Muscle layer of duodenum (tissue), 2 donors: Measurements from ENCODE around the gene TMUB2.

ENCODE experiments used
- H3K27ac ChIP-seq: one replicate; pipeline ENCODE4 v1.7.0; 2013; ENCODE audit warnings: mild to moderate bottlenecking, low read length
- H3K27me3 ChIP-seq: one replicate; pipeline ENCODE4 v1.7.0; 2013; ENCODE audit warnings: low read depth, mild to moderate bottlenecking, control low read depth, low read length
- H3K36me3 ChIP-seq, 2 donors: one replicate each; pipeline ENCODE4 v1.7.0; 2013; ENCODE audit warnings: low read length in 2 of 2, control low read depth in 1 of 2, mild to moderate bottlenecking in 1 of 2; ENCODE audit not compliant: insufficient read depth in 2 of 2, control insufficient read depth in 1 of 2
- H3K4me1 ChIP-seq, 2 donors: one replicate each; pipeline ENCODE4 v1.7.0; 2013; ENCODE audit warnings: low read length in 2 of 2, mild to moderate bottlenecking in 2 of 2, control low read depth in 1 of 2, moderate library complexity in 1 of 2; ENCODE audit not compliant: insufficient read depth in 2 of 2, control insufficient read depth in 1 of 2
- H3K4me3 ChIP-seq, 2 donors: one replicate each; pipeline ENCODE4 v1.7.0; 2013; ENCODE audit warnings: low read length in 2 of 2, low read depth in 1 of 2, mild to moderate bottlenecking in 1 of 2
- H3K9me3 ChIP-seq, 2 donors: one replicate each; pipeline ENCODE4 v1.7.0; 2013; ENCODE audit warnings: low read length in 2 of 2, control low read depth in 1 of 2, mild to moderate bottlenecking in 1 of 2; ENCODE audit not compliant: control insufficient read depth in 1 of 2
- donor health status: healthy.

TMUB2 gene

GRCh38 chr17:44216173-44216572, 29.4 kb downstream of the TMUB2 start:
- Histone ChIP-seq H3K4me3 (no peak overlapping the region), H3K27ac (no peak overlapping the region), H3K36me3 (peaks cover 35 to 40% of the 10 kb centered on the region in 2 donors), H3K27me3 (no peaks in the 10 kb centered on the region), H3K9me3 (no peaks in the 10 kb centered on the region), H3K4me1 (peaks cover 14 to 26% of the 10 kb centered on the region in 2 donors)

GRCh38 chr17:44216694-44217093, 29.9 kb downstream of the TMUB2 start:
- H3K36me3 ChIP-seq = peaks cover 31 to 35% of the 10 kb centered on the region in 2 donors
- H3K27me3 ChIP-seq = no peaks in the 10 kb centered on the region
- no peaks in the 10 kb centered on the region for H3K9me3 ChIP-seq
- H3K4me1 ChIP-seq = peaks cover 14 to 24% of the 10 kb centered on the region in 2 donors
- H3K4me3 ChIP-seq = no peak overlapping the region
- no peak overlapping the region for H3K27ac ChIP-seq

- Histone ChIP-seq H3K9me3 (no peaks in the 10 kb centered on the region), H3K27ac (peak overlapping the region; percentile 76), H3K4me1 (peaks cover 14 to 32% of the 10 kb centered on the region in 2 donors), H3K36me3 (peaks cover 31 to 35% of the 10 kb centered on the region in 2 donors), H3K27me3 (no peaks in the 10 kb centered on the region), H3K4me3 (peak overlapping the region; percentile 49 to 54)
These were observed 31.1 kb downstream of the TMUB2 start for GRCh38 chr17:44217738-44218343.

GRCh38 chr17:44218344-44219107, 31.8 kb downstream of the TMUB2 start:
- Histone ChIP-seq H3K27me3 (no peaks in the 10 kb centered on the region), H3K9me3 (no peaks in the 10 kb centered on the region), H3K36me3 (peaks cover 31 to 35% of the 10 kb centered on the region in 2 donors), H3K4me1 (peaks cover 20 to 36% of the 10 kb centered on the region in 2 donors), H3K4me3 (peak overlapping the region; percentile 49 to 54), H3K27ac (peak overlapping the region; percentile 76)

GRCh38 chr17:44219108-44219615, 32.4 kb downstream of the TMUB2 start:
- H3K9me3 ChIP-seq = no peaks in the 10 kb centered on the region
- no peak overlapping the region for H3K27ac ChIP-seq
- H3K27me3 ChIP-seq = no peaks in the 10 kb centered on the region
- H3K4me1 ChIP-seq = peaks cover 24 to 42% of the 10 kb centered on the region in 2 donors
- peak overlapping the region; percentile 33 to 62 for H3K4me3 ChIP-seq
- peaks cover 27 to 29% of the 10 kb centered on the region in 2 donors for H3K36me3 ChIP-seq

GRCh38 chr17:44219616-44220212, 32.9 kb downstream of the TMUB2 start, which contains the start of gene UBTF:
Gene UBTF (minus strand): TSS chr17:44219675. CDS start chr17:44218229, 1,446 bp downstream.
- Histone ChIP-seq H3K9me3 (no peaks in the 10 kb centered on the region), H3K4me1 (peaks cover 24 to 42% of the 10 kb centered on the region in 2 donors), H3K4me3 (peak within 1 kb of the TSS; percentile 67 to 77), H3K36me3 (peaks cover 21 to 23% of the 10 kb centered on the region in 2 donors), H3K27me3 (no peaks in the 10 kb centered on the region), H3K27ac (peak within 1 kb of the TSS; percentile 83)

GRCh38 chr17:44220213-44221083, 33.7 kb downstream of the TMUB2 start:
- H3K4me1 ChIP-seq = peaks cover 24 to 42% of the 10 kb centered on the region in 2 donors
- H3K4me3 ChIP-seq = peak overlapping the region; percentile 77 to 79
- H3K9me3 ChIP-seq = no peaks in the 10 kb centered on the region
- H3K27me3 ChIP-seq = no peaks in the 10 kb centered on the region
- H3K36me3 ChIP-seq = peaks cover 14 to 16% of the 10 kb centered on the region in 2 donors
- H3K27ac ChIP-seq = peak overlapping the region; percentile 83

GRCh38 chr17:44221084-44221861, 34.5 kb downstream of the TMUB2 start:
- Histone ChIP-seq H3K4me3 (peak overlapping the region; percentile 77 to 79), H3K27ac (peak overlapping the region; percentile 79), H3K4me1 (peaks cover 24 to 39% of the 10 kb centered on the region in 2 donors), H3K9me3 (no peaks in the 10 kb centered on the region), H3K36me3 (peaks cover 6 to 8% of the 10 kb centered on the region in 2 donors), H3K27me3 (no peaks in the 10 kb centered on the region)

- Histone ChIP-seq H3K4me3 (peak overlapping the region; percentile 77 to 79), H3K4me1 (peaks cover 23 to 34% of the 10 kb centered on the region in 2 donors), H3K27ac (peak overlapping the region; percentile 79), H3K36me3 (peaks cover under 1 to 2% of the 10 kb centered on the region in 2 donors), H3K9me3 (no peaks in the 10 kb centered on the region), H3K27me3 (no peaks in the 10 kb centered on the region)
These were observed 35.0 kb downstream of the TMUB2 start for GRCh38 chr17:44221862-44222111.

- peak overlapping the region; percentile 79 for H3K27ac ChIP-seq
- H3K36me3 ChIP-seq = no peaks in the 10 kb centered on the region
- H3K4me1 ChIP-seq = peaks cover 19 to 30% of the 10 kb centered on the region in 2 donors
These were observed 35.5 kb downstream of the TMUB2 start for GRCh38 chr17:44222112-44222869.

More at GRCh38 chr17:44222112-44222869, 35.5 kb downstream of the TMUB2 start:
- Histone ChIP-seq H3K4me3 (peak overlapping the region; percentile 77 to 79), H3K27me3 (no peaks in the 10 kb centered on the region), H3K9me3 (no peaks in the 10 kb centered on the region)
